ENCODE data around the gene DIAPH1. TPM values are rescaled to one million over a fixed set of nuclear protein-coding genes. Genes with fewer than 3 reads are reported as not detected.
A peak's percentile ranks its signal among the peaks of the same experiment; 100 is the strongest.

DIAPH1 gene
- total RNA-seq, 2 experiments from 2014 or later, result 225 to 227 TPM

GRCh38 chr5:141529873-141530272 is 88.9 kb downstream of the DIAPH1 start:
- CTCF ChIA-PET, result interaction anchor here (1.3 to 1.7 kb wide), 2 partner anchors 28 to 117 kb away, joined by 5 to 10 read pairs; partner anchors contain the start of gene PCDHGA10
- Mint-ChIP-seq H3K4me1 (ENCODE audit: low read depth) (peaks cover 4% of the 10 kb centered on the region), H3K9me3 (no peaks in the 10 kb centered on the region), H3K27me3 (no peaks in the 10 kb centered on the region), H3K36me3 (peaks cover 44% of the 10 kb centered on the region), H3K27ac (no peak overlapping the region), H3K4me3 (no peak overlapping the region)
- intact Hi-C loops (cut with micrococcal nuclease), result no loop called here
- POLR2A ChIA-PET, result no interaction called here
- no peak for DNase-seq

- H3K4me1 Mint-ChIP-seq (ENCODE audit: low read depth), result peaks cover 11% of the 10 kb centered on the region
- ChIA-PET POLR2A (interaction anchor here (1.2 kb wide), 1 partner anchor 14 kb away, joined by 3 read pairs; no protein-coding TSS in a partner anchor), CTCF (interaction anchor here (0.6 to 9.1 kb wide), 5 partner anchors 16 to 550 kb away, joined by 4 to 139 read pairs (median 5); partner anchors contain the start of gene PCDHGA10)
- H3K9me3 Mint-ChIP-seq, result no peaks in the 10 kb centered on the region
- peak overlapping the region; percentile 59 for H3K27ac Mint-ChIP-seq
- H3K27me3 Mint-ChIP-seq, result no peaks in the 10 kb centered on the region
- intact Hi-C loops (cut with micrococcal nuclease), result no loop called here
- no peak overlapping the region for H3K4me3 Mint-ChIP-seq
- peaks cover 45% of the 10 kb centered on the region for H3K36me3 Mint-ChIP-seq
- DNase-seq, result no peak
Observed at GRCh38 chr5:141529002-141529401, 89.8 kb downstream of the DIAPH1 start.

- Mint-ChIP-seq H3K27ac (peak overlapping the region; percentile 59), H3K27me3 (no peaks in the 10 kb centered on the region), H3K4me1 (ENCODE audit: low read depth) (peaks cover 11% of the 10 kb centered on the region), H3K9me3 (no peaks in the 10 kb centered on the region), H3K4me3 (no peak overlapping the region), H3K36me3 (peaks cover 44% of the 10 kb centered on the region)
- no peak for DNase-seq
- intact Hi-C loops (cut with micrococcal nuclease), result no loop called here
- ChIA-PET CTCF (interaction anchor here (0.6 to 9.1 kb wide), 8 partner anchors 16 to 551 kb away, joined by 3 to 139 read pairs (median 4); partner anchors contain the start of genes PCDHB9, PCDHGA10 and PCDHGB1), POLR2A (interaction anchor here (1.2 kb wide), 1 partner anchor 13 kb away, joined by 3 read pairs; no protein-coding TSS in a partner anchor)
Observed at GRCh38 chr5:141528291-141528984, 90.4 kb downstream of the DIAPH1 start.

- H3K4me3 Mint-ChIP-seq, result no peak overlapping the region
- peaks cover 18% of the 10 kb centered on the region for H3K4me1 Mint-ChIP-seq (ENCODE audit: low read depth)
- ChIA-PET CTCF (interaction anchor here (0.8 to 9.1 kb wide), 6 partner anchors 15 to 340 kb away, joined by 3 to 139 read pairs (median 3); partner anchors contain the start of genes PCDHB9 and PCDHGB1), POLR2A (no interaction called here)
- H3K27me3 Mint-ChIP-seq, result no peaks in the 10 kb centered on the region
- no peak overlapping the region for H3K27ac Mint-ChIP-seq
- intact Hi-C loops (cut with micrococcal nuclease), result no loop called here
- no peaks in the 10 kb centered on the region for H3K9me3 Mint-ChIP-seq
- no peak for DNase-seq
- H3K36me3 Mint-ChIP-seq, result peaks cover 45% of the 10 kb centered on the region
Observed at GRCh38 chr5:141527426-141527825, 91.4 kb downstream of the DIAPH1 start.

GRCh38 chr5:141525653-141526052 is 93.1 kb downstream of the DIAPH1 start:
- peaks cover 58% of the 10 kb centered on the region for H3K36me3 Mint-ChIP-seq
- no peaks in the 10 kb centered on the region for H3K9me3 Mint-ChIP-seq
- CTCF ChIA-PET, result interaction anchor here (0.6 to 9.1 kb wide), 14 partner anchors 9 to 113 kb away, joined by 3 to 139 read pairs (median 8); partner anchors contain the start of genes PCDHGA10, PCDHGA11, PCDHGA12 and PCDHGB7
- H3K4me3 Mint-ChIP-seq, result no peak overlapping the region
- DNase-seq, result no peak
- peaks cover 35% of the 10 kb centered on the region for H3K4me1 Mint-ChIP-seq (ENCODE audit: low read depth)
- POLR2A ChIA-PET, result no interaction called here
- H3K27me3 Mint-ChIP-seq, result no peaks in the 10 kb centered on the region
- H3K27ac Mint-ChIP-seq, result no peak overlapping the region
- intact Hi-C loops (cut with micrococcal nuclease), result loop anchor here (2.0 kb wide), 1 partner anchor 33 kb away; no protein-coding TSS in a partner anchor

GRCh38 chr5:141524604-141525597 is 93.9 kb downstream of the DIAPH1 start:
- Mint-ChIP-seq H3K27ac (peak overlapping the region; percentile 15), H3K4me3 (no peak overlapping the region), H3K27me3 (no peaks in the 10 kb centered on the region), H3K9me3 (no peaks in the 10 kb centered on the region), H3K36me3 (peaks cover 66% of the 10 kb centered on the region), H3K4me1 (ENCODE audit: low read depth) (peaks cover 36% of the 10 kb centered on the region)
- POLR2A ChIA-PET, result no interaction called here
- CTCF ChIA-PET, result interaction anchor here (0.6 to 9.1 kb wide), 29 partner anchors 10 to 1866 kb away, joined by 3 to 139 read pairs (median 6); partner anchors contain the start of genes PCDHGA10, PCDHGA11, PCDHGA12 and PCDHGB3
- intact Hi-C loops (cut with micrococcal nuclease), result loop anchor here (2.0 kb wide), 1 partner anchor 34 kb away; no protein-coding TSS in a partner anchor
- DNase-seq, result peak; percentile 60

- H3K4me3 Mint-ChIP-seq, result no peak overlapping the region
- intact Hi-C loops (cut with micrococcal nuclease), result loop anchor here (2.0 kb wide), 1 partner anchor 35 kb away; no protein-coding TSS in a partner anchor
- peaks cover 73% of the 10 kb centered on the region for H3K36me3 Mint-ChIP-seq
- H3K27me3 Mint-ChIP-seq, result no peaks in the 10 kb centered on the region
- no peak for DNase-seq
- peaks cover 36% of the 10 kb centered on the region for H3K4me1 Mint-ChIP-seq (ENCODE audit: low read depth)
- no peak overlapping the region for H3K27ac Mint-ChIP-seq
- POLR2A ChIA-PET, result no interaction called here
- H3K9me3 Mint-ChIP-seq, result no peaks in the 10 kb centered on the region
- CTCF ChIA-PET, result interaction anchor here (0.6 to 9.1 kb wide), 24 partner anchors 11 to 309 kb away, joined by 3 to 139 read pairs (median 6); partner anchors contain the start of genes PCDHGA10, PCDHGA11, PCDHGA12 and PCDHGB3
Observed at GRCh38 chr5:141523991-141524390, 94.8 kb downstream of the DIAPH1 start.

GRCh38 chr5:141522301-141522700 is 96.5 kb downstream of the DIAPH1 start:
- CTCF ChIA-PET, result interaction anchor here (1.1 to 9.1 kb wide), 11 partner anchors 10 to 202 kb away, joined by 3 to 139 read pairs (median 10); partner anchors contain the start of genes PCDHGA10, PCDHGA11, PCDHGB3 and PCDHGB6
- Mint-ChIP-seq H3K4me1 (ENCODE audit: low read depth) (peaks cover 36% of the 10 kb centered on the region), H3K4me3 (no peak overlapping the region), H3K27me3 (no peaks in the 10 kb centered on the region), H3K9me3 (no peaks in the 10 kb centered on the region), H3K36me3 (peaks cover 63% of the 10 kb centered on the region), H3K27ac (no peak overlapping the region)
- POLR2A ChIA-PET, result interaction anchor here (1.2 kb wide), 1 partner anchor 9 kb away, joined by 6 read pairs; no protein-coding TSS in a partner anchor
- intact Hi-C loops (cut with micrococcal nuclease), result no loop called here
- DNase-seq, result no peak

- Mint-ChIP-seq H3K36me3 (peaks cover 64% of the 10 kb centered on the region), H3K4me1 (ENCODE audit: low read depth) (peaks cover 36% of the 10 kb centered on the region), H3K27ac (no peak overlapping the region), H3K27me3 (no peaks in the 10 kb centered on the region), H3K9me3 (no peaks in the 10 kb centered on the region), H3K4me3 (no peak overlapping the region)
- intact Hi-C loops (cut with micrococcal nuclease), result loop anchor here (1.0 kb wide), 1 partner anchor 8 kb away; no protein-coding TSS in a partner anchor
- no peak for DNase-seq
- ChIA-PET POLR2A (interaction anchor here (1.8 kb wide), 1 partner anchor 201 kb away, joined by 5 read pairs; no protein-coding TSS in a partner anchor), CTCF (interaction anchor here (0.6 to 9.1 kb wide), 13 partner anchors 9 to 201 kb away, joined by 3 to 139 read pairs (median 9); partner anchors contain the start of genes PCDHGA10, PCDHGA11, PCDHGA12 and PCDHGB1)
Observed at GRCh38 chr5:141521244-141521781, 97.5 kb downstream of the DIAPH1 start.

- H3K9me3 Mint-ChIP-seq, result no peaks in the 10 kb centered on the region
- H3K36me3 Mint-ChIP-seq, result peaks cover 56% of the 10 kb centered on the region
- peak overlapping the region; percentile 56 for H3K27ac Mint-ChIP-seq
- no peak for DNase-seq
- POLR2A ChIA-PET, result interaction anchor here (1.8 kb wide), 1 partner anchor 200 kb away, joined by 5 read pairs; no protein-coding TSS in a partner anchor
- peaks cover 33% of the 10 kb centered on the region for H3K4me1 Mint-ChIP-seq (ENCODE audit: low read depth)
- CTCF ChIA-PET, result interaction anchor here (1.1 to 2.3 kb wide), 3 partner anchors 47 to 200 kb away, joined by 4 to 8 read pairs (median 5); partner anchors contain the start of genes PCDHGA1 and TAF7
- H3K4me3 Mint-ChIP-seq, result no peak overlapping the region
- intact Hi-C loops (cut with micrococcal nuclease), result no loop called here
- H3K27me3 Mint-ChIP-seq, result no peaks in the 10 kb centered on the region
Observed at GRCh38 chr5:141519605-141520565, 98.9 kb downstream of the DIAPH1 start.
